Heart right ventricle (tissue), 16 donors: ENCODE results near the gene TRIM37. TPM values are rescaled to one million over a fixed set of nuclear protein-coding genes. Genes with fewer than 3 reads are reported as not detected.
A peak's percentile ranks its signal among the peaks of the same experiment; 100 is the strongest.

Experiments used
- ATAC-seq, 8 donors: fragments of 200-7000 bp; cut with Tn5 transposase; one replicate each; pipeline ENCODE4 v1.9.1; 2020; ENCODE audit warnings: mild to moderate bottlenecking in 8 of 8, moderate library complexity in 8 of 8, moderate number of reproducible peaks in 1 of 8
- DNase-seq, 2 donors: peaks; one replicate each; pipeline ENCODE4 v3.0.0-alpha.2; 2020
- H3K27ac ChIP-seq, 10 donors: fragments of 200-600 bp; sonication (generic) in 2 of 10; one replicate each; pipeline versions ENCODE4 v1.5.0 to v1.8.0; 2020 to 2022; ENCODE audit warnings: mild to moderate bottlenecking in 3 of 10
- H3K27me3 ChIP-seq, 7 donors: fragments of 200-600 bp; one replicate each; pipeline ENCODE4 v1.8.0; 2021 to 2022; ENCODE audit warnings: mild to moderate bottlenecking in 2 of 7
- H3K36me3 ChIP-seq, 9 donors: fragments of 200-600 bp; sonication (generic) in 1 of 9; one replicate each; pipeline versions ENCODE4 v1.5.0 to v1.8.0; 2020 to 2022; ENCODE audit warnings: mild to moderate bottlenecking in 2 of 9
- H3K4me1 ChIP-seq, 9 donors: fragments of 200-600 bp; sonication (generic) in 1 of 9; one replicate each; pipeline versions ENCODE4 v1.5.0 to v1.8.0; 2020 to 2022; ENCODE audit warnings: mild to moderate bottlenecking in 4 of 9
- H3K4me3 ChIP-seq, 10 donors: fragments of 200-600 bp; sonication (generic) in 2 of 10; one replicate each; pipeline versions ENCODE4 v1.5.0 to v1.8.0; 2020 to 2022; ENCODE audit warnings: mild to moderate bottlenecking in 7 of 10, moderate library complexity in 2 of 10
- H3K9me3 ChIP-seq, 11 donors: fragments of 200-600 bp in 10 of 11; sonication (generic) in 2 of 11; one replicate each; pipeline versions ENCODE4 v1.5.0 to v1.8.0; 2013 to 2022; ENCODE audit warnings: mild to moderate bottlenecking in 2 of 11, control low read depth in 1 of 11, moderate library complexity in 1 of 11
- WGBS, 2 donors: extraction: QIAGEN DNeasy Blood & Tissue Kit; methylation state at CpG; one replicate each; pipeline ENCODE4 v1.1.7; 2013; ENCODE audit warnings: inconsistent platforms in 1 of 2; 5-methylcytosine and 5-hydroxymethylcytosine counted together
- intact Hi-C, 10 donors: fragments of 100-400 bp; cut with DNase I; formaldehyde crosslinking; loops; one replicate each; pipeline versions ENCODE4 v1.11.1 to v1.14.2; 2022
- polyA plus RNA-seq, 2 donors: library from polyadenylated mRNA; stranded (reverse); fragments of 200-250 nt; gene quantifications; one replicate each; pipeline ENCODE4 v1.2.3, GENCODE V29; 2013
- total RNA-seq, 10 donors: library from RNA; stranded (reverse); fragmentation: NEBNext Ultra II Directional in 3 of 10; extraction: Animal tissue kit (Norgen Biotek cat#: 25700) in 3 of 10; gene quantifications; one replicate each; pipeline versions ENCODE4 v1.2.1 to v1.2.4, GENCODE V29; 2021 to 2023
- TF ChIP-seq, protein P1 (sequence below), 9 donors: fragments of 200-600 bp; sonication (generic) in 2 of 9; IDR thresholded peaks; one replicate each; pipeline versions ENCODE4 v1.5.0 to v1.8.0; 2021 to 2022; ENCODE audit warnings: antibody characterized with exemption in 9 of 9, mild to moderate bottlenecking in 5 of 9, moderate library complexity in 1 of 9
- donor health status: Arrhythmogenic right ventricular cardiomyopathy.
- donor health status: ischemic (EF 13 %, LVEDD 7.1; RV severe dilation, severe dysfunction).
- donor health status: healthy with polysubstance abuse.
- donor health status: DM: no; HTN: yes; CAD: no.
- donor health status: DM: no; HTN: no; CAD: no.
- donor health status: ischemic (EF 25% LVEDD 6.9; RV normal size, moderate dysfunction).
- donor health status: ischemic (EF 25% LVEDD 5.7; RV mildly dilated, moderate dysfunction).
- donor health status: healthy.
- donor health status: DM: yes; HTN: yes; CAD: no.
- donor health status: Ischemic cardiomyopathy.
- donor health status: ischemic (EF 35%, LVEDD 5.7; RV mildly dilated, moderate dysfunction).
- donor health status: nonischemic (EF 11% LVEDD 7.7; RV severe dilation, severe dysfunction).
- donor health status: DM: yes; HTN: yes; CAD: no.
- donor health status: PGD.
- donor health status: ischemic (EF 29% LVEDD 5.4; RV normal size, mild dysfunction).
- donor health status: nonischemic (EF 23%, LVEDD 6.1; RV moderate dilation, normal function).

The TRIM37 gene
- total and polyA plus RNA-seq, 12 donors = 5.9 to 22.2 (median 17.5) TPM

GRCh38 chr17:59010026-59010425, 96.7 kb downstream of the TRIM37 start:
- Histone ChIP-seq H3K4me3 (no peak overlapping the region), H3K27me3 (no peaks in the 10 kb centered on the region), H3K36me3 (peaks cover 0 to 77% (median 12%) of the 10 kb centered on the region in 9 donors), H3K27ac (no peak overlapping the region), H3K4me1 (peaks cover 0 to 13% (median 5%) of the 10 kb centered on the region in 9 donors), H3K9me3 (no peaks in the 10 kb centered on the region)
- 74 to 84% methylated on average over 2 of the region's 2 CpGs for WGBS, 2 donors
- intact Hi-C loops = no loop called here
- ATAC-seq (no peak), DNase-seq (no peak)
- TF ChIP-seq, protein P1, sequence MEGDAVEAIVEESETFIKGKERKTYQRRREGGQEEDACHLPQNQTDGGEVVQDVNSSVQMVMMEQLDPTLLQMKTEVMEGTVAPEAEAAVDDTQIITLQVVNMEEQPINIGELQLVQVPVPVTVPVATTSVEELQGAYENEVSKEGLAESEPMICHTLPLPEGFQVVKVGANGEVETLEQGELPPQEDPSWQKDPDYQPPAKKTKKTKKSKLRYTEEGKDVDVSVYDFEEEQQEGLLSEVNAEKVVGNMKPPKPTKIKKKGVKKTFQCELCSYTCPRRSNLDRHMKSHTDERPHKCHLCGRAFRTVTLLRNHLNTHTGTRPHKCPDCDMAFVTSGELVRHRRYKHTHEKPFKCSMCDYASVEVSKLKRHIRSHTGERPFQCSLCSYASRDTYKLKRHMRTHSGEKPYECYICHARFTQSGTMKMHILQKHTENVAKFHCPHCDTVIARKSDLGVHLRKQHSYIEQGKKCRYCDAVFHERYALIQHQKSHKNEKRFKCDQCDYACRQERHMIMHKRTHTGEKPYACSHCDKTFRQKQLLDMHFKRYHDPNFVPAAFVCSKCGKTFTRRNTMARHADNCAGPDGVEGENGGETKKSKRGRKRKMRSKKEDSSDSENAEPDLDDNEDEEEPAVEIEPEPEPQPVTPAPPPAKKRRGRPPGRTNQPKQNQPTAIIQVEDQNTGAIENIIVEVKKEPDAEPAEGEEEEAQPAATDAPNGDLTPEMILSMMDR (IDR thresholded peaks at IDR 0.05) = no peak

GRCh38 chr17:59008737-59009136, 97.9 kb downstream of the TRIM37 start:
- ATAC-seq (no peak), DNase-seq (no peak)
- Histone ChIP-seq H3K27ac (peak overlapping the region in 1 of 10 donors; percentile 16), H3K9me3 (no peaks in the 10 kb centered on the region), H3K4me3 (no peak overlapping the region), H3K4me1 (peaks cover 0 to 13% (median 6%) of the 10 kb centered on the region in 9 donors), H3K36me3 (peaks cover 0 to 64% (median 12%) of the 10 kb centered on the region in 9 donors), H3K27me3 (no peaks in the 10 kb centered on the region)
- WGBS, 2 donors = 95 to 96% methylated on average over 2 of the region's 2 CpGs
- intact Hi-C loops = loop anchor here in 7 of 10 donors (5.0 to 10.0 kb wide), 7 partner anchors 294 to 491 kb away; no protein-coding TSS in a partner anchor
- TF ChIP-seq, protein P1 (IDR thresholded peaks at IDR 0.05) = no peak

- H3K27ac ChIP-seq = peak overlapping the region in 2 of 10 donors; percentile 16 to 19
- no peaks in the 10 kb centered on the region for H3K27me3 ChIP-seq
- ATAC-seq (peak in 2 of 8 donors; percentile 29 to 53), DNase-seq (no peak)
- intact Hi-C loops = loop anchor here in 7 of 10 donors (5.0 to 10.0 kb wide), 7 partner anchors 293 to 491 kb away; no protein-coding TSS in a partner anchor
- WGBS, 2 donors = 37 to 52% methylated on average over 2 of the region's 2 CpGs
- no peaks in the 10 kb centered on the region for H3K9me3 ChIP-seq
- no peak overlapping the region for H3K4me3 ChIP-seq
- peaks cover 0 to 13% (median 6%) of the 10 kb centered on the region in 9 donors for H3K4me1 ChIP-seq
- H3K36me3 ChIP-seq = peaks cover 0 to 57% (median 12%) of the 10 kb centered on the region in 9 donors
- TF ChIP-seq, protein P1 (IDR thresholded peaks at IDR 0.05) = no peak
Observed at GRCh38 chr17:59007995-59008394, 98.7 kb downstream of the TRIM37 start.

DNA sequence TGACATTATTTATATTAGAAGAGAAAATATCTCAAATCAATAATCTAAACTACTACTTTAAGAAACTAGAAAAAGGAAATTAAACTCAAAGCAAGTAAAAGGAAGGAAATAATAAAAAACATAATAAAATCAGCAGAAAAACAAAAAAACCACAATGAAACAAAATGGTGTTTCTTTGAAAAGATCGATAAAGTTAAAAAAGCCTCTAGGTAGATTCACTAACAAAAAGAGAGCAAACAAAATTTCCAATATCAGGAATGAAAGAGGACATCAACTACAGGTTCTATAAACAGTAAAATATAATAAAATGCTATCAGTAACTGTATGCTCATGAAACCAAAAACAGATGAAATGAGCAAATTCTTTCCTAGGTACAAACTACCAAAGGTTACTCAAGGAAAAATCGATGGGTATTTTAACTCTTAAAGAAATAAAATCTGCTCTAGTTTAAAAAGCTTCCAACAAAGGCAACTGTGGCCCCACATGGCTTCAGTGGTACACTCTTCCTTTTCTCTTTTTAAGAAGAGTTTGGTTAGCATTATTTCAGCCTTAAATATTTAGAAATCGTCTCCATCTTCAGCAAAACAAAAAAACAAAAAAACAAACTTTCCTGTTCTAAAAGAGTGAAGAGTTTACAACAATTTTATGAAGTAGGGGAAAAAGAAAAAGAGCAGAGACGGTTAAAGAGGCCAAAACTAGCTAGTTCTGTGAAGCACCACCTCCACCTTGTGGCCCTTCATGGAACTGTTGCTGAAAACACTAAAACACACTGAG, 102.2 kb downstream of the TRIM37 start:
- 21 to 22% methylated on average over 4 of the region's 4 CpGs for WGBS, 2 donors
- Histone ChIP-seq H3K4me1 (peaks cover 0 to 29% (median 6%) of the 10 kb centered on the region in 9 donors), H3K27me3 (no peaks in the 10 kb centered on the region), H3K9me3 (no peaks in the 10 kb centered on the region), H3K27ac (peak overlapping the region in 1 of 10 donors; percentile 3), H3K4me3 (no peak overlapping the region), H3K36me3 (peaks cover 0 to 45% (median 0%) of the 10 kb centered on the region in 9 donors)
- intact Hi-C loops = loop anchor here (1.0 to 10.0 kb wide), 15 partner anchors 290 to 757 kb away; partner anchors contain the start of gene MTMR4 (in 1 of the 10)
- TF ChIP-seq, protein P1 (IDR thresholded peaks at IDR 0.05) = peak; percentile 79 to 98 (median 96)
- ATAC-seq (peak in 6 of 8 donors; percentile 66 to 81 (median 74)), DNase-seq (peak in 1 of 2 donors; percentile 58)
